ENCODE measurements around the gene SMIM45.
"Not testable (repeated sequence)": the region's sequence is repeated elsewhere in the genome, so short reads cannot be mapped to it uniquely, and the experiment has no call there.

Gene SMIM45

DNA sequence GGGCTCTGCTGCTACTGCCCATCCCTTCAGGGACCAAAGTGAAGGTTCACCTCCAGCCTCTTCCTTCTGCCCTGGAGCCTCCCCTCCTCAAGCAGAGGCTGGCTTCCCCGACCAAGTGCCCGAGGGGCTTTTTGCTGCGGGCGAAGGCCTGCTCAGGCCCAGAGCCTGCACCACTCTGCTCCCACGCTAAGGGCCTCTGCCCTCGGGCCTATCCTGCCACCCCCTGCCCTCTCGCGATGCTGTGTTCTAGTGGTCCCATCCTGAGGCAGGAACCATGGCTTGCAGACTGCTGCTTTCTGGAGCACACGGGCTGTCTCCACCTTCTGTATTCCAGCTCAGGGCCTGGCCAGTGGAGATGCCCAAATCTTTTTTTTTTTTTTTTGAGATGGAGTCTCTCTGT, 16.4 kb upstream of the SMIM45 start:
- no peak for DNase-seq

DNA sequence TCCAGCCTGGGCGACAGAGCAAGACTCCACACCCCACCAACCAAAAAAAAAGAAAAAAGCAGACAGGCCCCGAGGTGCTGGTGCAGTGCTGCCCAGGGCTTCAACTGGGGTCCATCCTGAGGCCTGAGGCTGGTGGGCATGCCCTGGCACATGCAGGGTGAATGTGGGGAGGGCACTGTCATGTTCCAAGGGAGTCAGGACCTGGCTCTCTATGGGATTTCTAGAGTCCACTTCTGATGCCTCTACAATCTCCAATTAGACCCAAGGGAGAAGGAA, 15.1 kb upstream of the SMIM45 start:
- no peak for DNase-seq

DNA sequence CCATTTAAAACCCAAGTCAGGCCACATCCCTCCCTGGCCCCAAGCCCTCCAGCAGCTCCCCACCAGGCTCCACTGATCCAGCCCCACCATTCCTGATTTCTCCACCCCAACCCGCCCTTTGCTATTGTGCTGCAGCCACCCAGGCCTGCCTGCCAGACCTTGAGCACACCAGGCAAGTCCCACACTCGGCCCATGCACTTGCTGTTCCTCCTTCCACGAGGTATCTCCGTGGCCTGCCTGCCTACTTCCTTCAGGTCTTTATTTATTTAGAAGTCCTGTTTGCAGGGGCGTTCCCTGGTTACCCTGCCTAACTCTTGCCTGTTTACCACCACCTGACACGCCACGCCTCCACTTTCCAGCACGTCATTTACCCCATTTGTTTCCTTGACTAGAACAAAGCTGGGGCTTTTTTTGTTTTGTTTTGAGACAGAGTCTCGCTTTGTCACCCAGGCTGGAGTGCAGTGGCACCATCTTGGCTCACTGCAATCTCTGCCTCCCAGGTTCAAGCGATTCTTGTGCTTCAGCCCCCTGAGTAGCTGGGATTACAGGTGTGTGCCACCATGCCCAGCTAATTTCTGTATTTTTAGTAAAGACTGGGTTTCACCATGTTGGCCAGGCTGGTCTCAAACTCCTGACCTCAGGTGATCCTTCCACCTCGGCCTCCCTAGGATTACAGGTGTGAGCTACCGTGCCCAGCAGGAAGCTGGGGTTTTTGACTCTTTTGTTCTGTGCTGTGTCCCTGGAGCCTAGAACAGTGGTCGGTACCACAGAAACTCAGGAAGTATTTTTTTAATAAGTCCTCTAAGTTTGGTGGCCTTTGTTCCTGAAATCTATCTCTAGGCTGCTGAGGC, 11.7 kb upstream of the SMIM45 start:
- DNase-seq, result peak; percentile 56

DNA sequence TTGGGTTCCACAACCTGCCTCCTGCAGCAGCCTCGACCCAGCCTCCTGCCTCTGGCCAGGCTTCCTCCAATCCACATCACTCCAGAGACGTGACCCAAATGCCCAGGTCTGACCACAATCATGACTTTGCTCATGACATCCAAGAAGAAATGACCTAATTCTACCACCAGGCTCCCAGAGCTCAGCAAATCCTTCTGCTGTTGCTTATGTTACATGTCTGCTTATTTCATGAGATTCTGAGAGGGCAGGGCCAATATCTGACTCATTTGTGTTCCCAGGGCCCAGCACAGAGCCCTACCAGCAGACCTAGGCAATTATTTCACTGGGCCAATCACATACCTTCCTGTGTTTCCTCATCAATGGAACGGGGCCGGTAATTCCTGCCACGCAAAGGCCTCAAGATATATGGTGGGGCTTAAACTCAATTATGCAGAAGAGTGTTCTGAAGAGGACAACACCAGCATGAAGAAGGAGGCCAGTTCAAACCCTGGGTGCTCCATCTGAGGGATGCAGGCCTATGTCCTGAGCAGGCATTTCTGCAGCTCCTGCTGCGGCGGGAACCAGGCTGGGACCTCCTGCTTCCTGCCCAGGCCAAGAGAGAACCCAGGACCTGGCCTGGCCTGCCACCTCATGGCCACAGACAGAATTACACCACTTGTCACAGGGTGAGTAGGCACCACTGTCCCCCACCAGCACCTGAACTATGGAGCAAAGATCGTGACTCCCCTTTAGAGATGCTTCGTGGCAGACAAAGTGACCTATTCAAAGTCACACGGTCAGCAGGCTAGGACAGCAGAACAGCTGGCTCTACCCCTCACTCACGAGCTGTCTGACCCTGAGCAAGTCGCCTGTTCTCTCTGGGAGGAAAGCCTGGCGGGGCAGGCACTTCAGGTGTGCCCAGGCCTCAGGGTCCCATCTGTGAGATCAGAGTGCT, 10.9 kb upstream of the SMIM45 start:
- peak; percentile 74 for DNase-seq

DNA sequence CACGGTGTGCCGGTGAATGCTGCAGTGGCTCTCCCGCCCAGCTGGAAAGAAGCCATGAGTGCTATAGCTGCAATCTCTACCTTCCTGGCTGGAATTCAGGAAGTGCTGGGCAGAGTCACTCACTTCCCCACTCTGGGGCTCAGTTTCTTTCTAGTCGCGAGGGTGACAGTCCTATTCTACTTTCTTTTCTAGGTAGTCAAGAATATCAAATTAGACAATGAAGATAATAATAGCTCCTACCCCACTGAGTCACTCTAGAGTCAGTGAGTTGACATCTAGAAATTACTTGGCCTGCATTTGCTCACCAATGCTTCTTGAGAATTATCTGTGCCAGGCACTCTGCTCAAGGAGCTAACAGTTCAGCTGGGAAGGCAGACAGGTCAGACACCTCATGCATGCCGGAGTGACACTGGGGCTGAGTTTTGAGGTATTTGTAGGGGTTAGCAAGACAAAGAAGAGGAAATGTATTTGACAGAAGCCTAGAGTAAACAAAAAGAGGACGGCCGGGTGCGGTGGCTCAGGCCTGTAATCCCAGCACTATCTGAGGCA, 8.2 kb upstream of the SMIM45 start:
- DNase-seq, result no peak

DNA sequence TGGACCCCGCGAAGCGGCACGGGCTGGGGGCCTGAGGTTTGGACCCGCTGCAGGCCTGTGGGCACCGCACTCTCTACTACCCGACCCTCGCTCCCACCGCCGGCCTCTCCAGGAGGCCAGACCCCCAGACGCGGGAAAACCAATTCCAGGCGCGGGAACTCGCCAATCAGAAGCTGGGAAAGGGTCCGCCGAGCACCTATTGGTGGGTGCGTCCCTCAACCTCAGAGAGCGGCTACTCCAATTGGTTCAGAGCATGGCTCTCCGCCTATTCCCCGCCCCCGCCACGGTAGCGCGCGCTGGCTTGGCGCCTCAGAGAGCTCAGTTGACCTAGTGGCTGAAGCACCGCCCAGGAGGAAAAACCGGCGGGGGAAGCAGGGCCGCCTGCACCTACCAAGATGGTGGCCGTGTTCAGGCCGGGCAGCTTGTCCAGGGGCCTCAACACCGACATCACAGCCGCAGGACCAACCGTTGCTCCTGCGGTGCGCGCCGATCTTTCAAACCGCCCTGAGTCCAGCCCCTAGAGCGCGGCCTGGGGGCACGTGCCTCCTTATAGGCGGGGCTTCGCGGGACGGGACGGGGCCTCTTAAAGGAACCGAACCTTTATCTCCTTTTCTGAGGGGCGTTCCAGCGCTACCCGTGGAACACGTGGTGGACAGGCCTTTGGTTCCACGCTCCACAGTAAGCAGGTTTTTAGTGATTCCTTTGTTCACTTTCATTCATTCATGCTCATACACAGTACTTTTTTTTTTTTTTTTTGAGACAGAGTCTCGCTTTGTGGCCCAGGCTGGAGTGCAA, 5.1 kb upstream of the SMIM45 start, which contains the start of gene CENPM:
Gene CENPM (minus strand): TSS at position 524 of the 795 bp plus-strand sequence. CDS start 76 bp downstream, at position 448.
- DNase-seq, result peak; percentile 94

DNA sequence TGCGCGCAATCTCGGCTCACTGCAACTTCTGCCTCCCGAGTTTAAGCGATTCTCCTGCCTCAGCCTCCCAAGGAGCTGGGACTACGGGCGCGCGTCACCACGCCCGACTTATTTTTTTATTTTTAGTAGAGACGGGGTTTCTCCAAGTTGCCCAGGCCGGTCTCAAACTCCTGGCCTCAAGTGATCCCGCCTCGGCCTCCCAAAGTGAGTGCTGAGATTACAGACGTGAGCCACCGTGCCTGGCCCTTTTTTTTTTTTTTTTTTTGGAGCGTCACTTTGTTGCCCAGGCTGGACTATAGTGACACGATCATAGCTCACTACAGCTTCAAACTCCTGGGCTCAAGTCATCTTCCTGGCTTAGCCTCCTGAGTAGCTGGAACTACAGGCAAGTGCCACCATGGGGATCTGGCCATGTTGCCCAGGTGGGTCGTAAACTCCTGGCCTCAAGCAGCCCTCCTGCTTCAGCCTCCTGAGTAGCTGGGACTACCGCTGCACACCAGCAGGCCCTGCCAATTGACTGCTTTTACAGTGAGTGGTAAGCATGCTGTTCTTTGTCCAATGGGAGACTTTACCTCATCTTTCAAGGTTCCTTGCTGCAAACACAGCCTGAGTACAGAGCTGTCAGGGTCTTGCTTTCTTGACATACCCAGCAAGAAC, 4.4 kb upstream of the SMIM45 start:
- no peak for DNase-seq

DNA sequence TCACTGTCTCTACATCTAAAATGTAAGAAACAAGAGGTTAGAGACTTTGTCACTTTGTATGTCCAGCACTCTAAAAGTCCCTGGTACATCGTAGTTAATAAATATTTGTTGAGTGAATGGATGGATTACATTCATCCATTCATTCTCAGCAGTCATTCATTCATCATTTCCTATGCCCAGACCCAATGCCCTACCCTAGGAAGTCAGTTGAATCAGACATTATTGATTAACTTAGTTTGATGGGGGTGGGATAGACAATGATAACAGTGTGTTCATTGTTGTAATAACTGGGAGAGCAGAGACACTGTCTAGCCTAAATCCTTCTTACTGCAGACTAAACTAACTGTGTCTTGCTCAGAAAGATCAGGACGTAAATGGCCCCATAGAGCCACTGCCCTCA, 3.8 kb upstream of the SMIM45 start:
- no peak for DNase-seq

DNA sequence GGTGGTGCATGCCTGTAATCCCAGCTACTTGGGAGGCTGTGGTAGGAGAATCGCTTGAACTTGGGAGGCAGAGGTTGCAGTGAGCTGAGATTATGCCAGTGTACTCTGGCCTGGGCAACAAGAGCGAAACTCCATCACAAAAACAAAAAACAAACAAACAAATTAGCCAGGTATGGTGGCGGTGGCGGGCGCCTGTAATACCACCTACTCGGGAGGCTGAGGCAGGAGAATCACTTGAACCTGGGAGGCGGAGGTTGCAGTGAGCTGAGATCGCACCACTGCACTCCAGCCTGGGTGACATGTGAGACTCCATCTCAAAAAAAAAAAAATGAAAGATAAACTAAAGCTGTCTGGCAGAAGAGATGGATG, 3.0 kb upstream of the SMIM45 start:
- DNase-seq, result not testable (repeated sequence)

DNA sequence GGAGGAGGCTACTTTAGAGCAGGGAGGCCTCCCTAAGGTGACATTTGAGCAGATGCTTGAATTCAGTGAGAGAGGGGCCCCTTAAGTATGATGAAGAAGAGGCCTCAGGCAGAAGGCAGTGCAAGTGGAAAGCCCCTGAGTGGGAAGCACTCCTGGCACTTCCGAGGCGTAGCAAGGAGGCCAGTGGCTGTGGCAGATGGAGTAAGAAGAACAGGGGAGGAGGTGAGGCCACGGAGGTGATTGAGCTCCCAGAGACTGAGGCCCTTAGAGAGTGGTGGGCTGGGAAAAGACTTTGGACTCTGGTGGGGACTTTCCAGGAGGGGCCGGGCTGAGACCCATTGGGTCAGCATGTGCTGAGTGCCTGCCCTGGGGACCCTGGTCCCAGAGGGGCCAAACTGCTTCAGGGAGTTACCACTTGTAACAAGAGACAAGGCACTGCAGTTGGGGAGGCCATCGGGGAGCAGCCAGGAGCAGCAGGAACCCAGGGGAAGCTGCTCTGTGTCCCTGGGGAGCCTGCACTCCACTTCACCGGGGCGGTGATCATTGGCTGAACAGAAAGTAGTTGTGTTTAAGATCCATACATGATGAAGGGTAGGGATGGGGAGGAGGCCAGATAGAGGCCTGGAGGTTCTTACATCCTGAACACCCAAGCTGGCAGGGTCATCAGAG, 2.5 kb upstream of the SMIM45 start:
- peak; percentile 74 for DNase-seq

DNA sequence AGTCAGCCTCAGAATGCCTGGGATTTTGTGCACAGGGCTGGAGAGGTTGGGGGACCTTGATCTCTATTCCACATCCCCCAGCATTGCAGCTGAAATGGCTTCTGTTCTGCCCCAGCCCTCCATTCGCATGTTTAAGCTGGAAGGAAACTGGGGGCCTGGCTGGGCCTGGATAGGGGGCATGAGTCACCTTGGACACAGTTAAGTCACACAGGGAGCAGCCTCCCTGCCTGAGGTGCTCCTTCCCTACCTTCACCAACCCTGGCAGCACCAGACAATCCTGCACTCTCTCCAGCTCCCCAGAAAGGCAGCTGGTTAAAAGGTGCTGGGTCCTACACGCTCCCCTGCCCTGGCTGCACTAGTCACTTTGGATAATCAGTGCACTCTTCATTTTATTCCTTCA, 763 bp downstream of the SMIM45 start:
- DNase-seq, result no peak

DNA sequence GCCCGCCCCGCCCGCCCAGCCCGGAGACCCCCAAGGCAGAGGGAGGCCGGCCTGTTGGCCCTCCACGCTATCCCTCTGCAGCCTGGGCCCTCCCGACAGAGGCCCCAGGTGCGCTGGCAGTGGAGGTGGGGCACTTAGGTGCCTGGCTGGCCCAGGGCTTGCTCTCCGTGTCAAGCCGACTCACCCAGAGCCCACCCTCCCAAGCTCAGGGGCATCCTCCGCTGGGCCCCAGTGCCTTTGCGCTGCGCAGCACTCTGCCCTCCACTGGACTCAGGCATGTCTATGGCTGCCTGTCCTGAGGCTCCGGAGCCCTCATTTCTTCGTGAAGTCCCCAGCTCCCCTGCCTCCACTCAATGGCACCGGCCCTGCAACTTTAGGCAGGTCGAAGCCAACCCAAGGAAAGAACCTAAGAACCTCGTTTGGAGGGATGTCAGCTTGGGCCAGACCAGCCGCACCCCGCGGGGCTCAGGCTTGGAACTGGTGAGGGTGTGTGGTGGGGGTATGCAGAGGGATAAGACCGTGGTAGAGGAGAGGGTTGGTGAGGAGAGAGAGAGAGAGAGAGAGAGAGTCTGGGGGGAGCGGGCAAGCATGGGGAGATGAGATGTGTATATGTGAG, 6.1 kb downstream of the SMIM45 start:
- no peak for DNase-seq

DNA sequence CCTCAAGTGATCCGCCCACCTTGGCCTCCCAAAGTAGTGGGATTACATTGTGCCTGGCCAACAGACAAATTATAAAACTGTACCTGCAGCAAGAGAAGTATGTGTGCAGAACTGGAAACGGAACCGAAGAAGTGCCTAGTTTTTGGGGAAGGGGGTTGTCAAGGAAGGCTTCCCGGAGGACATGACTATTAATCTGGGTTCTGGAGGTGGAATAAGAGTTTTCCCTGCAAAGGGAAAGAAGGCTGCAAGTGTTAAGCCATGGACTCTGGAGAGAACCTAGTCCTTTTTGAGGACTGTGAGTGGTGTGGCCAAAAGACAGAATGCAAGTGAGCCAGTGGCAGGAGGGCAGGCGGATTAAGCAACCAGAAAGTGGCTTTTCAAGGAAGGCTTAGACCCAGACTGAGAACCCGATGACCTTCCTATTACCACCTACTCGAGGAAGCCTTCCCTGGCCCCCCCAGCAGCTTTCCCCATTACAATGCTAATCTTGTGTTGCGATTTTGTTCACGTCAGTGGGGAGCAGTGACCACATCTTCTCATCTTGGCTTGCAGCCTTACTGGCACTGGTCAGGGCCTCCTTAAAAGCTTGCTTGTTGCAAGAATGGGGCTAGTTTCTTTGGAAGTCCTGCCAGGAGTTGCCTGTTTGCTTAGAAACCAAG, 11.6 kb downstream of the SMIM45 start:
- DNase-seq, result no peak

DNA sequence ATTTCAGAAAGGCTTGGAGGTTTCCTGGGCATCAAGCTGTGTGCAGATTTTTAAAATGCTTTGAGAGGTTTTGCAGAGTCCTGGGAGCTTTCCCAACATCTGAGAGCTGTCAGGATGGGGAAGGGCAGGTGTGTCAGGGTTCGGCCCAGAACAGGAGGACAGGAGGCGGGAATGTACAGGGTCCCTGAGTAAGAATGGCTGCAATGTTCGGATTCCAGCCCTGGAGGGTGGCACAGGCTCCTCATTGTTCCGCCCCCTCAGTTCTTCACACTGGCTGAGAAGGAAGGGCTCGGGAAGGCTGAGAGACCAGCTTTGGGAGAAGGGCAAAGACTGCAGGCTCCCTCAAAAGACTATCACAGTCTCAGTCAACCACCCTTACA, 12.2 kb downstream of the SMIM45 start:
- no peak for DNase-seq

DNA sequence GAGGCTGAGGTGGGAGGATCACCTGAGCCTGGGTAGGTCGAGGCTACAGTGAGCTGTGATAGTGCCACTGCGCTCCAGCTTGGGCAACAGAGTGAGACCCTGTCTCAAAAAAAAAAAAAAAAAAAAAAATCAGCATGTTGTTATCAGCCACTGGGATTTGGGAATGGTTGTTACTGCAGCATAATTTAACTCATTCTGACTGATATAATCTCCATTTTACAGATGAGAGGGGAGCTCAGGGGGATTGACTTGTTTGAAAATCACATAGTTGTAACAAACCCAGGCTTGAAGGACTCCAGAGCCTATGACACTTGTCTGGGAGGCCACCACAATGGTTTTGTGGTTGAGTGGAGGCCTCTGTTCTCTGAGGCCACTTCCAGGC, 14.3 kb downstream of the SMIM45 start:
- DNase-seq, result no peak

DNA sequence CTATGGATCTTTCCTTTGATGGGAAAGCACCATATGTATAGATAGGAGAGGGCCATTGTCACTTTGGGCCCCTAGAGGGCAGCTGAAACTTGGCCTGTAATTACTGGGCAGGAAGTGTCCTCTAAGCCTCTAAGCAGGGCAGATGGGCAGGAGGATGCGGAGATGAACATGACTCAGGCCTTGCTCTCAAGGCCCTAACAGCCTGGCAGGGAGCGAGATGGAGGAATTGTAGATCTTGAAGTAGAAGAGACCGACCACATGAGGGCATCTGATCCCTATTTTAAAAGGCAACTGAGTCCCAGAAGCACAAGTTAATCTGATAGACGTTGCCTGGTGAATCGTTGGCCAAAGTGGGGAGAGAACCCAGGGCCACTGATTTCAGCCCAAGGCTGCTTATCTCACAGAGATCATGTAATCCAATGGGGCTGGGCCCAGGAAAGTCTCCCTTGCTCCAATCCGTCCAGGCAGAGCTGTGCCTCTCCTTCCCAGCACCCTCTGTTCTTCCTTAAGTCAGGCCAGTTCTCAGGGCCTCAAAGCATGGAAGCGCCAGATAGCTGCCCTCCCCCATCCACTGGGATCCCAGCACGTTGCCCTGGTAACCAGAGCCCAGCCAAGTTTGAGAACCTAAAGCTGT, 14.8 kb downstream of the SMIM45 start:
- DNase-seq, result peak; percentile 8

DNA sequence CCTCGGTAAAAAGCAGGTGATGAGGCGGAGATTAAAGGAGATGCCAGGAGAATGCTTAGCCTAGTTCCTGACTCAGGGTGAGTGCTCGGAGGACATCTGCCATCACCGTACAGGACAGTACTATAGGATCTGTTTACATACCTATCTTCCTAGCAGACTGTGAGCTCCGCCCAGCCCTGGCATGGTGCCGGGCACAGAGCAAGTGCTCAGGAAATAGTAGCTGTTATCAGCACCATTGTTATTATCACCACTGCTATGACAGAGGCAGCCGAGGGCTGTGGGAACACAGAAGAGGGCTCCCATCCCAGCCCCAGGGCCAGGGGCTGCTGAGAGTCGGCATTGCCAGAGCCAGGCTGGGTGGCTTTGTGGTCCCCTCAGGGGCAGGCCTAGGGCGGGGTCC, 16.7 kb downstream of the SMIM45 start:
- peak; percentile 43 for DNase-seq

DNA sequence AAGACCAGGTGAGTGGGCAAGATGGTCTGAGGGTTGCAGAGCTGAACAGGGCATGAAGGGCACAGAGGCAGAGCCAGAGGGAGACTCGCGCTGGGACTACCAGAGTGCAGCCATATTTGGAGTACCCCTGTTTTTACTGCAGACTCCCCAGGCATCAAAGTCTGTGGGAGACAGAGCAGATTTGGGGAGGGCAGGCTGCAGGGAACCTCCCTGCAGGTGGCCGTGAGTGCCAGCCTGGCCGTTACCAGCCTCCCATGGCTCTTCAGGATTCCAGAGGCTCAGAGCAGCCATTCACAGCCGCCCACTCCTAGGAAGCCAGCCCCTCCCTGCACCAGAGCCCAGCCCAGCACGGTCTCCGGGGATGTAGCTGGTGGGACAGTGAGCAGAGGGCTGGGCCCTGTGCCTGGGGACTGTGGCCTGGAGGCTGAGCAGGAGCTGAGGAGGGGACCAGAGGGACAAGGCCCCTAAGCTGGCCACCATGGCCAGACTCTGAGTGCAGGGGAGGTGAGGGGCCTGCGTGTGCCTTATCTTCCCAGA, 17.2 kb downstream of the SMIM45 start, which contains the start of gene SEPTIN3:
Gene SEPTIN3 (plus strand): TSS at position 334 of the 537 bp plus-strand sequence. CDS start 2,050 bp downstream, outside the sequence.
- DNase-seq, result no peak

DNA sequence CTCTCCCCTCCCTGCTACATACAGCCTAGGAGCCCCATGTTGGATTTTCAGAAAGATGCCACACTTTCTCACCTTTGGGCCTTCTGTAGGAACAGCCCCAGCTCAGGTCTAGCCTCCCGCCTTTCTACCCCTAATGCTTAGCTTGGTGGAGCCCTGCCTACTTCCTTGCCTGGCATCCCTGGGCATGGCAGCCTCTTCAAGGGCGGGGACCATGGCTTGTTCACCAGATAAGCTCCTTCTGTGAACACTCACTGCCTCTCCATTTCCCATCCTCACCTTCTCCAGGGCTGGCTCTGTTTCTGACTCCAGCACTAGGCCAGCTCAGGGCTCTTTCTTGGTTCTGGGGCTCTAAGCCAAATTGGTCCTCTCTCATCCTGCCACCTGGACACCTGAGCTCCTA, 18.7 kb downstream of the SMIM45 start:
- DNase-seq, result no peak

DNA sequence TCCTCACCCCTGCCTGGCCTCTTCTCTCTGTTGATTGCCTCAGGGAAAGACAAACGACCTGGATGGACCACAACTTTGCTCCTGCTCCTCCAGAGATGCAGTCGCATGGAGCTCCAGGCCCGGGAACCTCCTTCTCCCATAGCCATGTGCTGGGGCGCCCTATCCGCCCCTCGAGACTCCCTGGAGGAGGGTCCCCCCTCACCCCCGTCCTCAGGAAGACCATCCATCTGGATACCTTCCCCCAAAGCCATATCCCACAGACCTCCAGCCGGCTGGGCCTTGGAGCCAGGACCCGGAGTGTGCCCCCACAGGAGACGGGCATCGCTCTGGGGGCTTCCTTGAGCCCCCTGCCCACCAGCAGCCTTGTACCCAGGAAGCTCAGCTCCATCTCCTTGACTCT, 19.5 kb downstream of the SMIM45 start:
- DNase-seq, result no peak

All from NCI-H1436 (cell line).